Activated T-cell treated with anti-CD3 and anti-CD28 coated beads for 4 hours (primary cell): Measurements from ENCODE around the gene WARS2.

ENCODE experiments used
- DNase-seq: peaks from one replicate; pipeline ENCODE4 v3.0.0-alpha.2; 2020

Gene WARS2

DNA sequence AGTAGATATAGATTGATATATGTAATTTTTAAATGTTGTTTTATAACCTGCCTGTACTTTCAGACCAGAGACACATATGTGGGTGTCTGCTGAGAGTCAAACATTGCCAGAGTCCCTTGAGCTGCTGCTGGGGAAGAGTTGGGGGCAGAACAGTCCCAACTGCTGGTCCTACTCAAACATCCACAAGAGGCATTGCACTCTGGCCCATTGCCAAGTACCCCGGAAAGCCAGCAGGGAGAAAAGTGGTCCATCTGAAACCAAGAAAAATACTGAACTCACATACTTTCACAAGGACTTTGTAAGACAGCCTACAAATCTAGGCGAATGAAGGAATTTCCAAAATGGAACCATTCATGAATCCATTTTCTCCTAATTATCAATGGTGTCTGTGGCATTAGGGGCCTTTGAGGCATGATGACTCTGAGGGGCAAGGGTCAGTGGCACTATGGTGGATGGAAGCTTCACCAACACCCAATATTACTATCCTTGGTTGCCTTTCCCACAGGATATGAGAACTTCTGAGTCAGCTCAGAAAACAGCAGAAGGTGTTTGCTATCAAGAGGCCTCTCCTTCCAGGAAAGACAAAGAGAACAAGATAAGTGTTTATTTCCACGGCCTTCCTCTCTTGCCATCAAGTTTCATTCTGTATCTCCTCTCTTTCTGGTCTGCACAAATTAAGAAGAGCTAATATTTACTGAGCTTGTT is 145.0 kb downstream of the WARS2 start:
- DNase-seq = no peak

DNA sequence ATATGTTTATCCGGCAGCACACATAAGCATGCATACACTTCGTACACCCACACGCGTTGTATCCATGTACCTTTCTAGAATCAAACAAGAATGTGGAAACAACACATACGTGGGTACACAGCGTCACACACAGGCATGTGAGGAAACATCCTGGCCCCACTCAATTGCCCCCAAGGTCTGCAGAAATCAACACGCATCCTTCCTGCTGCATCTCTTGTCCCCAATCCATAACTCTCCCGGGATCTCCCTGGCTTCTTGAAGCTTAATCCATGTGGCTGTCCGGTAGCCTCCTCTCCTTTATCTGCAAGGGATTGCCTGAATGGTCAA is 146.8 kb downstream of the WARS2 start:
- no peak for DNase-seq

DNA sequence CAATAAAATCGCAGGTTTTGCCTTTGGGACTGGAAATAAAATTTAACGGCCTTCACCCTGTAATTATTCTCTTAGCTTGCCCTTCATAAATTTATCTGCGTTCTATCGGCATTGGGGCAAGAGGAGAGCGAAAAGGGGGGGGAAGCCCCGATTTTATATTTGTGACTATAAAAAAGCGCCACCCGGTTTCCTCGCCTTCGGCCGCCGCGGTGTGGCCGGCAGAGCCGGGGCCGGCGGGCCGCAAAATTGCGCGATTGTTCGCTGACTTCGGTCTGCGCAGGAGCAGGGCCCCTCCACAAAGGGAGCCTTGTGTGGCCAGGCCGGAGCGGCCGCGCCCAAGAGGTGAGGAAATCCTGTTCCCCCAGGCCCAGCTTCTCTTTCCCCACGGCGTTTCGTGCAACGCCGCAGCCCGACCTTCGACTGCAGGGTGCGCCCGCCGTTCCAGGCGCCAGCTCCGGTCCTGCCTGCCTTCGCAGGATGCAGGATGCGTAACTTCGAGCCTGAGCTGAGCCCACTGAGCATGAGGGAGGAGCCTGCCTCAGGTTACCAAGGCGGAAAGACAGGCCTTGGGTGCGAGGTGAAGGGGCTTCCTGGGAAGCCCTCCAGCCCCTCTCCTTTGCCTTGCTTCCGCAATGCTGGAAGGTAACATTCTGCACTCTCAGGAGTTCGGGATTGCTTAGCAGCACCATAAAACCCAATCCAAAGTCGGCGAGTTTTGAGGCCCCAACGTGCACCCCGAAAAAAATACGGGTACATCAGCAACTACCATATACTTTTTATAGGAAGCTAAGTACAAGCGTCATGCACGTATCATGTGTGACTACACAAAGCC is 147.4 kb downstream of the WARS2 start:
- no peak for DNase-seq

DNA sequence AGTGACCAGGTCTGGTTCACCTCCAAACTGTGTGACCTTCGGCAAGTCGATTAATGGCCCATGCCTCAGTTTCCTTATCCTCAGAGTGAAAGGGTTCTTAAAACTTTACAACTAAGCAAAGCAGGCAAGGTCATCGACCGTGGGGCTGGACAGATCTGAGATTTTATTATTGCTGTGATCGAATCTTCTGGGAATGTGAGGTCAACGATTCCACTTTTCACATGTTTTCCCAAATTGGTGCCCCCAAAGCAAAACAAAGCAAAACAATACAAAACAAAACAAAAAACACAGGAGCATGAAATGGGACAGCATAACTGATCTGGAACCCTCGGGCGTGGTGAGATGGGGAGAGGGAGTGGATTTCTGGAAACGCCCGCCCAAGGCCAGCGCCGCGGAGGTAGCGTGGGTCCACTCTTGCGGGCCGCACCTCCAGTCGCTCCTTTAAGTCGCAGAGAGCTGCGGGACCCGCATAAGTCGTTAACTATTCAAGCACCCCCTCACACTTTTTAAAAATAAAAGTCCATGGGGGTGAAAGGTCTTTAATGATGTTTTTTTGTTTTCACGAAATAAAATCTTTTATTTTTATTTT is 148.1 kb downstream of the WARS2 start:
- no peak for DNase-seq

DNA sequence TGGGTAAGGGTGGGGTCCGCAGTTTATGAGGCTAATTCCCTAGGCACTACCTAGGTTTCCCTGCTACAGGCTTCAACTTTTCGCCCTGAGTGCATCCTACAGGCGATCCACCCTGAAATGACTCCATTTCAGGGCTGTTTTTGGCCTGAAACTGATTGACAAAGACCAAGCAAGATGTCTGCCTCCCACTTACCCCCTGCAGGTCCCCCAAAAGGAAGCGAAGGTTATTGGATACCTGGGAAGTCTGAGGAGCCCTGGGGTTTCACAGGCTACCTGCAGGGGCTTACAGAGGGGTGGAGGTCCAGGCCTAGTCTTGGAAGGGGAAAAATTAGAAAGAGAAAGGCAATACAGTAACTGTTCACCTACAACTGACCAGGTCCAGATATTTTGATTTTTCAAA is 149.0 kb downstream of the WARS2 start:
- no peak for DNase-seq

DNA sequence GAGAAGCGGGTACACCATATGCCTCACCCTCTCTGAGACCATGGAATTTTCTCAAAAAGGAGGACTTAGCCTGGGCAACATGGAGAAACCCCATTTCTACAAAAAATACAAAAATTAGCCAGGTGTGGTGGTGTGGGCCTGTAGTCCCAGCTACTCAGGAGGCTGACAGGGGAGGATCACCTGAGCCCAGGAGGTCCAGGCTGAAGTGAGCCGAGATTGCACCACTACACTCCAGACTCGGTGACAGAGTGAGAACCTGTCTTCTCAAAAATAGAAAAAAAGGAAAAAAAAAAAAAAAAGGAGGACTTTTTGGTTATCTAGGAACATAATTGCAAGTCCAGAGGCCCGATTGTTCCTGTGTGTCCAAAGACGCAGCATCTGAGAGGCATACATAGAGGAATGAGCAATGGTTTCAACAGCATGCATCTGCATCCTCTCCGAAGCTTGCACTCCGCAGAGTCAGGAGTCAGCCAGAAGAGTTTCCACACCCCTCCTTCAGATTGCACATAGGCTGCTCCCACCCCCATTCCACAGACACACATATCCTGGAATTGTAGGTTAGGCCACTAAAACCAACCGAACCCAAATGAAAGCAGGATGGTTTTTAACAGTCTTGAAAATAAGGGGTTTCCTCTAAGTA is 149.8 kb downstream of the WARS2 start:
- no peak for DNase-seq

DNA sequence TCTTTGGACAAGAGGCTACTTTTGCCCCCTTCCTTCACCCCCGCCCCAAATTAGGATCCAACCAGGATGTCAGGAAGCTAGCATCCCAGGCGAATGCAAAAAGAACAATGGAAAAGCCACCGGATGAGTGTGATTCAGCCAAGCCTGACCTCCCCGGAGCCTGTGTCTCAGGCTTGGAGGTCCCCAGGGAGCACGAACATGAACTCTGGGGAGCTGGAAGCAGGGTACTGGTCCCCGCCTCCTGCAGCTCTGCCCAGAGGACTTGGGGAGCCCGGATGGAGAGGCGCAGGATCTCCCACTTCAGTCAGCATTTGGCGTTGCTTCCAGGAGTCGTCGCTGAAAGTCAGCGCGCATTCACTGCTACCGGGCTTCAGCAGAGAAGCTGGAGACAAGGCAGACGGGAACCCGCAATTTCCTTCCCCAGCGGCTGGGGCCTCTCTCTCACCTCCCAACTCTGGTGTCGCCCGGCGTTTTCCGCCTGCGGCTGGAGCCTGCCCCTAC is 150.5 kb downstream of the WARS2 start:
- DNase-seq = no peak

DNA sequence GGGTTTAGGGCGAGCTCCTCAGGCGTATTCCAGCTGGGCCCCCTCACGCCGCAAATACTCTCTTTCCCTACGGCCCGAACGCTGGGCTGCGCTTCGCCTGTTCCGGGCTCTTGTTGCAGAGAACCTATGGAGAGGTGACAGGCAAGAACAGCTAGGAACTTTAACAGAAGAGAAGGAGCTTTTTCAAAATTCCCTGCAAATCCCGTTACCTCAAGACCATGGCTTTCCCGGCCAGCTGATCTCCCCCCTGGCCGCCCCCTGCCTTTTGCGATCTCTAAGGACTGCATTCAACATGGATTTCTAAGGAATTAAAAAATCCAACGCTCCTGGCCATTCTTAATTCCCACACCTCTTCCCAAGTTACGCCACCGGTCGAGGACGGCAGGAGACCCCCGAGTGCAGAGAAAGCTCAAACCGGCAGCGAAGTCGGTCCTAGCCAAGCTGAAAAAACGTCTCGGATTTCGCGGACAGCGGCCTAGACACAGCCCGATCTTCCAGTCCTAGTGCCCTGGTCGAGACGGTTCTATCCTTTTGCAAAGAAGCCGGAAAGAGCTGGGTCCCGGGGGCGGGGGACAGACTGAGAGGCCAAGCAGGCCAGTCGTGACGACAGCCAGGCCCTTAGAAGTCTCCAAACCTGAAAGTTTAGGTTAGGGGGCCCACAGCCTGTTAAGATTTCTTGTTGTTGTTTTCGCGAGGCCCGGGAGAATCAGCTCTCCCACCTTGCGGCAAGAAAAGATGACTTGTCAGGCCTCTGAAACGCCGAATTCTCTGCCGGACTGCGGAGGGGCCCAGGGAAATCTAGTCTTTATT is 151.2 kb downstream of the WARS2 start:
- DNase-seq = no peak

DNA sequence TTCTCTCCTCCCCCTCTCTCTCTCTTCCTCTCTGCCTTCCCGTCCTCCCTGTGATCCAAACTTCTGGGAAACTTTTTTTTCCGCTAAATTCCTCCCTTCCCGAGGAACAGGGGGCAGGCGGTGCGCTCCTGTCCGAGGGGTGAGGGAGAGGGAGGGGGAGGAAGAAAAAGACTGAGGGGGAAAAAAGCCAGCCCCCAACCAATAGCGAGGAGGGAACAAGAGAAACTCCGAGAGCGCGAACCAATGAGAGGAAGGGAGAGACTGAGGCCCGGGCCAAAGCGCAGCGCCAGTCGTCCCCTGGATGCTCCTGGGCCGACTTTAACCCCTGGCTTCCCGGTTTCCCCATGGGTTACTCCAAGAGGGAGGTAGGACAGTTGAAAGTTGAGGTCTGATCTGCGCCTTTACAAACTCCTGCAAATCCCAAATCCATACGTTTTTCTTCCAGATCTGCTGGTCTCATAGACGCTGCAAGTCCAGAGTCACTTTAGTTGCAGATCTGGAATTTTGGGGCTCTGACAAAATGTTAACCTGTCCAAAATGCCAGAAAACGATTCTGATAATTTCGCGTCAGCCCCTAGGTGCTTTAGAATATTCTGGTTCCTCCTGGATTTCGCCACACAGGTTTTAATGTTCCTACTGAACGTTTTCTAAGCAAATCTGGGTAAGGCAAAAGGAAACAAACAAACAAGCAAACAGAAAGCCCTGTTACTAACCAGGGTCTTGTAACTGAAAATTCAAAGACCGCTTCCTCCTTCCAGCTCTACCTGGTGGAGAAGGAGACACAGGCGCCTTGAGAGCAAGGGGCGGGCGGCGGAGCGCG is 152.1 kb downstream of the WARS2 start, which contains the start of gene TBX15:
Gene TBX15 (minus strand): TSS at position 158 of the 820 bp plus-strand sequence. CDS start 548 bp downstream, outside the sequence.
- no peak for DNase-seq

DNA sequence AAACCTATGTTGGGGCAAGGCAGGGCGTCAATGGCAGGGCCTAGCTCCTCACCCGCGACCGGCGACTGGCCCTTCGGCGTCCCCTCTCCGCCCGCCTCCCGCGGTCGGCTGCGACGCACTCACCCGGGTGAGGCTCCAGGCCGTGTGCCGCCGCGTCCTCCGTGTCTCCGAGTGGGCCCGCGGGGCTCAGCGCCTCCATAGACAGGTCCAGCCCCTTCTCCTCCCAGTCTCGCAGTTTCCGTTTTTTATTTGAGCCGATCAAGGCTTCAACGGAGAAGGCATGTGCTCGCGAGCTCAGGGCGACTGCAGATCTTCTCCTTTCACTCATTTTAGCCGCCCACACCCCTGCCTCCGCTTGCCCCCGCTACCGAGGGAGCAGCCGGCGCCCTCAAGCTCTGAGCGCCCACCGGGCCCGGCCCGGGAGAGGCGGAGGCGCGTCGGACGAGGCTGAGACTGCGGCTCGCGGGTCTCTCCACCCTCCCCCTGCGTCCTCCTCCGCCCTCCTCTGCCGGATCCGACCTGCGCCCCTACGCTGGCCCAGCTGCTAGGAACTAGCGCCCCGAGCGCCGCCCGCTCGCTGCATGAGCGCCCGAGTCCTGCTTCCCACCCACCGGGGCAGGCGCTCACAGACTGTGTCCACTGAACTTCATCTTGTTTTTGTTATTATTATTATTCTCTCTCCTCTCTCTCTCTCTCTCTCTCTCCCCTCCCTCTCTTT is 152.8 kb downstream of the WARS2 start:
- no peak for DNase-seq

DNA sequence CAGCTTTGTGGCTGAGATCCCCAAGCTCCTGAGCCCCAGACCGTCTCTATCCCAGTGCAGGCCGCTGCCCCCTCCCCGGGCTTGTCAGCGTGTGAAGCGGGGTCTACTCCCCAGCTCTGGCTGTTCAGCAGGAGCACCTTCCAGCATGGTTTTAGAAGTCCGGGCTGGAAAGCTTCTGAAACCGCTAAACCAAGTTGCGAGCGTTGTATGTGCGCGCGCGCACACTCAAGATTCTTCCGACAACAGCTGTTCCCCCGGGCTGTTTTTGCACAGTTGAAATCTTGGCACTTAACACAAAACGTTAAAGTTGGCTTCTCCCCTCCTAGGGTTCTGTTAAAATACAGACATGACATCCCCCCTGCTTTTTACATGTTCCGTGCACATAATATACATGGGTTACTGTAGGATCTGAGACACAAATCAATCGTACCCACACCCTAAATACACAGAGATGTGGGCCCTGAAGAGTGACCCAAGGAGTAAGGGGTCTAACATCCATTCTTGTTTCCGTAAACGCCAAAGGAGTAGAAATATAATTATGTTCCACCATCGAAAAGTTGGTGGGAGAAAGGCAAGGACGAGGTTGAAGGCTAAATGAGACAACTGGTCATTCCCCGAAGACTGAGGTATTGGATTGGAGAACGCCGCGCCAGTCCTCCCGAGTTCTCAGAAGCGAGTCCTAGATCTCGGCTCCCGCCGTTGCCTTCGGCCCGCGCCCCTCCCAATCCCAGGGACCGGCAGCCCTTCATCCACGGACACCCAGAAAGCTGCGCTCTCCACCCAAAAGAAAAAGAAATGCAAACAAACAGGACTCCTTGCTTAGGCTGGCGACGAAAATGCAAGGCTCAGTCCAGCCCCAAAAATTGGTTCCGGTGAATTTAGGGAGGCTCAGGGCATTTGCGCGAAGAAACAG is 153.6 kb downstream of the WARS2 start:
- DNase-seq = no peak

DNA sequence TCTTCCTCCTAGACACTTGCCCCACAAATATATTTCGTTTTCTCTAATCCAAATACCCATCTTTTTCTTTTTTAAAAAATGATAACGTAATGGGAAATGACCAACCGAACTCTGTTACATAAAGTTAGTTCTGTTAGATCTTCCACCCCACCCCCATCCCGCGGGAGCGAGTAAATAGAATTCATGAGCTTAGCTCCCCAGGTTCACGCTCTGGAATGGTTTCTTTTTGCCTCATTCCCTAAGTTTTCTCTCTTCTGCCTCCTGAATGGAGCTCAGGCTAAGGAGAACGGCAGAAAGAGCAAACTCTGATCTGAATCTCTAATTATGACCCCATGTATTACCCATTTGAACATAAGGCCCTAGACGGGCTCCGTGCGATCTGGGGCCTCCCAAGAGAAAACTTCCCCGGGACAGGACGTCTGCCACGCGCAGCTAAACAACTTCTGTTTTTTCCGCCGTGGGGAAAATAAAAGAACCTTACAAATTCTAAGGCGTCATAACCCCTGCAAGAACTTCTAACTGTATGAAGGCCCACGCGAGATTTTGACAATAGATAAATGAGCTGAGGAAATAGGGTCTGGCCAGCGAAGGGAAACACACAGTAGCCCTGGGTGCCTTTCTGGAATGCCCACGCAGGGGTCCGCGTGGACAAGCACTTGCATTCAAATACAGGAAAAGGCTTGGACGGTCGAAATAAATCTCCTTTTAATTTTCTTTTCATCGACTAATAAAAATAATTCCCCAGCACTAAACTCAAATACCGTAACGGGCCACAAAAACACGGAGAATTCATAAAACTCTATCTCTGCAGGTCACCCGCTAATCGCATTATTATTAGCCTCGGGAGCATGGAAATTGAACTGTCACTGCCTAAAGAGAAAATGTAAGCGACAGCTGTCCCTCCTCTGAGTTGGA is 154.6 kb downstream of the WARS2 start:
- DNase-seq = no peak

DNA sequence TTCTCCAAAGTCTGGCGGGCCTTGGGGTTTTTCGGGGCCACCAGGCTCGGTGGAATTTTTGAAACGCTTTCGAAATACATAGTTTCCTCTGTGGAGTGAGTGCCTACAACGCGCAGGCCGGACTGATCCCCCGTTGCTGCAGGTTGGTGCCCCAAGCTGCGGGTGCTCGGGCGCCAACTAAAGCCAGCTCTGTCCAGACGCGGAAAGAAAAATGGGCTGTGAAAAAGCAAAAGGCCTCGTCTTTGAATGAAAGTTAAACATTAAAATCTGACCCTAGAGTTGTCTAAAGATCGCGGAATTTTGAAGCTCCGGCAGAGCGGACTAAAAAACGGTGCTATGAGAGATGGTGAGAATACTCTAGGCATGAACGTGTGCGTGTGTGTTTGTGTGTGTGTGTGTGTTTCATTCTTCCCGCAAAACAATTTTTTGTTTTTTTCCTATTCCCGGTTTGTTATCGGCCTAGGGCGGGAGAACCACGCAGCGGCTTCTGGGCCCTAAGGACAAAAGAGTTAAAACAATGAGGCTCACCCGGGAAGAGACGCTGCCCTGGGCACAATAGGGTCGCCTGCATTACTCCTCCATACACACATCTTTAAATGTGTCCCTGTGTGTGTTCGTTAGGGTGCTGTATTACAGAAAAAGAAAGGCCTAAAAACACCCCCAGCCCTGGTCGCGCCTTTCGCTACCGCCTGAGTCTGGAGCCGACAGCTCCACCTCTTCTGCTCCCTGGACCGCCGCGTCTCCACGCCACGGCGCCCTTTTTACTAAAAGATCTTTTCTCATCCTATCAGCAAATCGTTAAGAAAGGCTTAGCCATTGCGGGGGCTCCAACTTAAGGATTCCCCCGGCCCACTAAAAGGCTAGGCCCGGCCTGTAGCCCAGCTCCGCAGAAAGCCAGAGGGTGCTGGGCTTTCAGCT is 155.5 kb downstream of the WARS2 start:
- no peak for DNase-seq

DNA sequence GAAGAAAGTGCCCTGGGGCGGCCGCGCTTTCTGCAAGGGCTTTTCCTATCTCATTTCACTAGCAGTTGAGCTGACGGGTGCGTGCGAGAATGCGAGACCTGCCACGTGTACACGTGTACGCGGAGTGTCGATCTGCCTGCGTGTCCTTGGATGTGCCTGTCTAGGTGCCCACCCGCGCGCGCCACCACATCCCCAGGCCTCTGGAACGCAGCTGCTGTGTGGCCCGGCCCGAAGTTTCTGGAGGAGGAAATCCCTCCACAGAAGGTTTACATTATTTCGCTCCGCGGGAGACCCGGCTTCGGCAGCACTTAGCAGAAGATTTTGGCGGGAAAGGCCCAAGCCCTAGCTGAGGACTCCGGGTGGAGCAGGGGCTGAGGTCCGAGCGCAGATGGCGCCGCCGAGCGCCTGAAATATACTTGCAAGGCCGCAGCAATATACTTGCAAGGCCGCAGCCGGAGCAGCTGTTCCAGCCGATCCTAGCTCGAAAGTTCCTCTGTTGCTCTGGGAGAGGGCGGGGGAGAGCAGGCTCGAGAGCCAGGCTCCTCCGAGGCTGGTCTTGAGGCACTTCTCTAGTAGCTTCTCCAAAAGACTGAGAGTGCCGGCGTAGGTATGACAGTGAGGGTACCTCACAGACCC is 156.2 kb downstream of the WARS2 start:
- DNase-seq = no peak

DNA sequence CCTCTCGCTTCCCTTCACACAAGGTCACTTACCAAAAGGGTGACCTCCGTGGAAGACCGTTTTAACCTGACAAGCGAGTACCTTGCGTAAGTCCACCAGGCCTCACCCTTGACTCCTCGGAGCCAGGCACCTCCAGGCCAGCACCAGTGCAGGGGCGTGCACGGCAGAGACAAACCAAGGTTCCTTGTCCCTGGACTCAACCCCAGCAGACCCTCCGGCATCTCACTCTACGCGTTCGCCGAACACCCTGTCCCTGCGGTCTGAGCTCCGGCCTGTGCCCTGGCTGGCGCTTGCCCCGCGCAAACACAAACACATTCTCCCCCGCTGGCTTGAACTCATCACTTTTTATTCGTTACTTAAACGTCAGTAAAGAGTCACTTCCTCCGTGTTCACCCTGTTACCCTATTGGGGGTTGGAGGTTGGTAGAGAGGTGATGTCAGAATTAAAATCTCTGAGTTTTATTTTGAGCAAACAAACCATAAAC is 156.9 kb downstream of the WARS2 start:
- no peak for DNase-seq

DNA sequence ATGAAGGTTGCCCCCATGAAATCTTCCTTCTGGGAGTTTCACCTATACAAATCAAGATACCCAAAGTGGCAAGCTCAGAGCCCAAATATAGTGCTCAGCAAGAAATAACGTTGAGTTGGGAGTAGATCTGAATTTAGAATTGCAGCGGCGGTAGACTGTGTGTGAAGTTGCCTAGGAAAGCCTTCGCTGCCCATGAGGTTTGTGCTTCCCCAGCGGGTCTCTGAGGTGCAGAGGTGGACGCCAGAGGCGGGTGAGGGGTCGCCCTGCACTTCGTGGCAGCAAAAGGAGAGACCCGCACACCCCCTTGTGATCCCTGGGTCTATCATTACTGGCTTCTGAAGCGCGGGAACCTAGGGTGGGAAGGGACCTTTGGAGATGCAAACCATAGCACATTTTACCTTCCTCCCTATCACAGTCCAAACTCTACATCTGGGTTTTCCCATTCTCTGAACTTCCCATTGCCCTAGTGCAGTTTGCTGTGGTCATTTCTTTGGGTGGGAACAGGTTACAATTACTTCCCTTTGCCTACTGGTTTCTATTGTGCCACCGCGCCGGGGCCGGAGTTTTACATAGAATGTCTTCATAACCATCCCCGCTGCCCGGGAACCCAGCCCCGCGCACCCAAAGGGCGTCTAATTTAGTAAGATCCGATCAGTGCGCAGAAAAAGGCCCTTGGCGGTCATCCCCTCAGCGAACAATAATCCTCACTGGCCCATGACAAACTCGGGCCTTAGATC is 157.5 kb downstream of the WARS2 start:
- DNase-seq = no peak
